ENCODE measurements around the gene ACACA.
A peak's percentile ranks its signal among the peaks of the same experiment; 100 is the strongest.

Gene ACACA

GRCh38 chr17:37382056-37382455 lies 24.6 kb downstream of the ACACA start:
- DNase-seq (ENCODE audit: low read depth) = no peak
- no peak overlapping the region for H3K4me3 ChIP-seq (ENCODE audit: low read depth, low read length)
- TF ChIP-seq CTCF (IDR thresholded peaks at IDR 0.05; ENCODE audit: low read depth, low read length, missing control alignments) = no peak

GRCh38 chr17:37375706-37376105 lies 30.9 kb downstream of the ACACA start, which contains the start of gene C17orf78:
C17orf78 (plus strand) TSS chr17:37375985; CDS start chr17:37376093, 108 bp downstream.
- DNase-seq (ENCODE audit: low read depth) = no peak
- H3K4me3 ChIP-seq (ENCODE audit: low read depth, low read length) = no peak within 1 kb of the TSS
- TF ChIP-seq CTCF (IDR thresholded peaks at IDR 0.05; ENCODE audit: low read depth, low read length, missing control alignments) = no peak

- H3K4me3 ChIP-seq (ENCODE audit: low read depth, low read length) = no peak overlapping the region
- peak; percentile 65 for DNase-seq (ENCODE audit: low read depth)
Measured at GRCh38 chr17:37373530-37374159, 33.0 kb downstream of the ACACA start.

GRCh38 chr17:37368577-37368976 lies 38.1 kb downstream of the ACACA start:
- H3K4me3 ChIP-seq (ENCODE audit: low read depth, low read length) = no peak overlapping the region
- no peak for DNase-seq (ENCODE audit: low read depth)
- no peak for TF ChIP-seq CTCF (IDR thresholded peaks at IDR 0.05; ENCODE audit: low read depth, low read length, missing control alignments)

More at GRCh38 chr17:37373530-37374159, 33.0 kb downstream of the ACACA start:
- peak; percentile 99 for TF ChIP-seq CTCF (IDR thresholded peaks at IDR 0.05; ENCODE audit: low read depth, low read length, missing control alignments)

GRCh38 chr17:37365589-37365988 lies 41.0 kb downstream of the ACACA start:
- no peak for TF ChIP-seq CTCF (IDR thresholded peaks at IDR 0.05; ENCODE audit: low read depth, low read length, missing control alignments)
- no peak overlapping the region for H3K4me3 ChIP-seq (ENCODE audit: low read depth, low read length)
- no peak for DNase-seq (ENCODE audit: low read depth)

- DNase-seq (ENCODE audit: low read depth) = no peak
- H3K4me3 ChIP-seq (ENCODE audit: low read depth, low read length) = no peak overlapping the region
- no peak for TF ChIP-seq CTCF (IDR thresholded peaks at IDR 0.05; ENCODE audit: low read depth, low read length, missing control alignments)
Measured at GRCh38 chr17:37361543-37361942, 45.1 kb downstream of the ACACA start.

GRCh38 chr17:37360632-37361031 lies 46.0 kb downstream of the ACACA start:
- DNase-seq (ENCODE audit: low read depth) = no peak
- H3K4me3 ChIP-seq (ENCODE audit: low read depth, low read length) = no peak overlapping the region
- TF ChIP-seq CTCF (IDR thresholded peaks at IDR 0.05; ENCODE audit: low read depth, low read length, missing control alignments) = no peak

All from GM12864 (cell line).